ENCODE data around the gene SYK.

DNA sequence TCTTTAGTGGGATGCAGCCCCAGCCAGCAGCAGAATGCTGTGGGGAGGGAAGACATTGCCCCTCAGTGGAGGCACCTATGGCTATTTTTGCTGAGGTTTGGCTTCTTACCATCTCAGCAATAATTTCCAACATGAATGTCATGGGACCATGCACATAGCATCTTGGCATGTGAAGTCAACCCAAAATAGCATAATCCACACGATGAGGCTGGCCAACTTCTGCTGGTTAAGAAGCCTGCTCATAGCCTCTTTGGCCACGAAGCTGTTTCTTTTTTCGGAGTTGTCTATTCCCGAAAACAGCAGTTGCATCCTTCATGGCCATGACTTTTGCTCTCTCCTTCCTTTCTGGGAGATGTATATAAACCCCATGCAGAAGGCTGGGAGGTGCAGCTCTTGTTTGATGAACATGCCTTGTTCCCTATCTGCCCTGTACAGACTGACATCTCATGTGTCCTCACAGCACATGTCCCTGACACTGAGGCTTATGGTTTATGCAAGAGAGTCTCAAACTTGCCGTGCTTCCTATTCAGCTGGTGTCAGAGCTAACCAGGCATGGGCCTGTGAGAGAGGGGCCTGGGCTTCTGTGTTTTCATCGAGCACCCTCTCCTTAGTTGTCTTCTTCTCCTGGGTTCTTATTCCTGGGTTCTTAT is 45.3 kb downstream of the SYK start:
- TF ChIP-seq, protein P1, sequence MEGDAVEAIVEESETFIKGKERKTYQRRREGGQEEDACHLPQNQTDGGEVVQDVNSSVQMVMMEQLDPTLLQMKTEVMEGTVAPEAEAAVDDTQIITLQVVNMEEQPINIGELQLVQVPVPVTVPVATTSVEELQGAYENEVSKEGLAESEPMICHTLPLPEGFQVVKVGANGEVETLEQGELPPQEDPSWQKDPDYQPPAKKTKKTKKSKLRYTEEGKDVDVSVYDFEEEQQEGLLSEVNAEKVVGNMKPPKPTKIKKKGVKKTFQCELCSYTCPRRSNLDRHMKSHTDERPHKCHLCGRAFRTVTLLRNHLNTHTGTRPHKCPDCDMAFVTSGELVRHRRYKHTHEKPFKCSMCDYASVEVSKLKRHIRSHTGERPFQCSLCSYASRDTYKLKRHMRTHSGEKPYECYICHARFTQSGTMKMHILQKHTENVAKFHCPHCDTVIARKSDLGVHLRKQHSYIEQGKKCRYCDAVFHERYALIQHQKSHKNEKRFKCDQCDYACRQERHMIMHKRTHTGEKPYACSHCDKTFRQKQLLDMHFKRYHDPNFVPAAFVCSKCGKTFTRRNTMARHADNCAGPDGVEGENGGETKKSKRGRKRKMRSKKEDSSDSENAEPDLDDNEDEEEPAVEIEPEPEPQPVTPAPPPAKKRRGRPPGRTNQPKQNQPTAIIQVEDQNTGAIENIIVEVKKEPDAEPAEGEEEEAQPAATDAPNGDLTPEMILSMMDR (conservative IDR thresholded peaks at IDR 0.05 in 1 of 2, IDR thresholded peaks at IDR 0.05 in 1 of 2; ENCODE audit: low read depth in 1 of 2, low read length in 2 of 2): no peak
- no peak for TF ChIP-seq EZH2 (IDR thresholded peaks at IDR 0.05; ENCODE audit: low read length, missing control alignments)
